NCI-H1048 (cell line): Measurements from ENCODE around the gene IFIT5.
"Not testable (repeated sequence)": the region's sequence is repeated elsewhere in the genome, so short reads cannot be mapped to it uniquely, and the experiment has no call there.

Source experiments
- DNase-seq: peaks from one replicate; lab custom pipeline; 2025; lab: John Stamatoyannopoulos, UW

The IFIT5 gene

GRCh38 chr10:89392974-89393373, 21.4 kb upstream of the IFIT5 start:
- no peak for DNase-seq

GRCh38 chr10:89393898-89394297, 20.5 kb upstream of the IFIT5 start:
- no peak for DNase-seq

GRCh38 chr10:89395141-89395540, 19.2 kb upstream of the IFIT5 start:
- DNase-seq = no peak

- no peak for DNase-seq
Measured at GRCh38 chr10:89398003-89398749, 16.2 kb upstream of the IFIT5 start.

GRCh38 chr10:89399956-89400355, 14.4 kb upstream of the IFIT5 start:
- DNase-seq = no peak

GRCh38 chr10:89403043-89403442, 11.3 kb upstream of the IFIT5 start:
- no peak for DNase-seq

GRCh38 chr10:89404104-89405047, 10.0 kb upstream of the IFIT5 start:
- DNase-seq = no peak

GRCh38 chr10:89406178-89406577, 8.2 kb upstream of the IFIT5 start:
- DNase-seq = not testable (repeated sequence)

GRCh38 chr10:89407792-89408191, 6.6 kb upstream of the IFIT5 start:
- not testable (repeated sequence) for DNase-seq

GRCh38 chr10:89409282-89409681, 5.1 kb upstream of the IFIT5 start:
- DNase-seq = not testable (repeated sequence)

- not testable (repeated sequence) for DNase-seq
Measured at GRCh38 chr10:89410551-89410950, 3.8 kb upstream of the IFIT5 start.

- not testable (repeated sequence) for DNase-seq
Measured at GRCh38 chr10:89411135-89411534, 3.2 kb upstream of the IFIT5 start.

GRCh38 chr10:89412276-89412675, 2.1 kb upstream of the IFIT5 start:
- DNase-seq = not testable (repeated sequence)

GRCh38 chr10:89413398-89413912, 913 bp upstream of the IFIT5 start:
- DNase-seq = no peak

GRCh38 chr10:89414879-89415821, 782 bp downstream of the IFIT5 start:
- DNase-seq = no peak

- DNase-seq = no peak
Measured at GRCh38 chr10:89416465-89416864, 2.1 kb downstream of the IFIT5 start.

- no peak for DNase-seq
Measured at GRCh38 chr10:89419548-89419947, 5.2 kb downstream of the IFIT5 start.

GRCh38 chr10:89421018-89421476, 6.7 kb downstream of the IFIT5 start:
- DNase-seq = no peak

- no peak for DNase-seq
Measured at GRCh38 chr10:89425000-89425399, 10.6 kb downstream of the IFIT5 start.

GRCh38 chr10:89426230-89426868, 12.0 kb downstream of the IFIT5 start:
- peak; percentile 27 for DNase-seq

GRCh38 chr10:89427629-89428028, 13.3 kb downstream of the IFIT5 start:
- DNase-seq = no peak
